Calu3 (cell line): ENCODE data around the gene ERN2. TPM values are rescaled to one million over a fixed set of nuclear protein-coding genes. Genes with fewer than 3 reads are reported as not detected.

Source experiments
- BruUV-seq: library from RNA; stranded (reverse); fragments of 400-500 nt; replicated peaks from 2 replicates; lab custom pipeline; 2021; lab: Mats Ljungman, UMichigan
- CTCF ChIA-PET: fragments of 300-600 bp; sonication (Branson Sonifier 250); formaldehyde crosslinking; loops from one replicate; lab custom pipeline; 2022; ENCODE audit warnings: antibody characterized with exemption; lab: Charles Lee
- DNase-seq: peaks from one replicate; pipeline ENCODE4 v3.0.0; 2022
- H3K27ac Mint-ChIP-seq: one replicate; pipeline ENCODE4 v1.8.0; 2022; ENCODE audit warnings: mixed read lengths; ENCODE audit not compliant: unreplicated experiment
- H3K27me3 Mint-ChIP-seq: one replicate; pipeline ENCODE4 v1.8.0; 2022; ENCODE audit warnings: mixed read lengths; ENCODE audit not compliant: unreplicated experiment
- H3K36me3 Mint-ChIP-seq: one replicate; pipeline ENCODE4 v1.8.0; 2022; ENCODE audit warnings: mild to moderate bottlenecking, moderate library complexity, mixed read lengths; ENCODE audit not compliant: insufficient read depth, unreplicated experiment
- H3K4me1 Mint-ChIP-seq: one replicate; pipeline ENCODE4 v1.8.0; 2022; ENCODE audit warnings: mild to moderate bottlenecking, low read depth, mixed read lengths; ENCODE audit not compliant: unreplicated experiment
- H3K4me3 Mint-ChIP-seq: one replicate; pipeline ENCODE4 v1.8.0; 2022; ENCODE audit warnings: mild to moderate bottlenecking, low read depth, moderate library complexity, mixed read lengths; ENCODE audit not compliant: unreplicated experiment
- H3K9me3 Mint-ChIP-seq: one replicate; pipeline ENCODE4 v1.8.0; 2022; ENCODE audit warnings: low read depth, mixed read lengths; ENCODE audit not compliant: unreplicated experiment
- intact Hi-C: fragments of 100-400 bp; cut with micrococcal nuclease; formaldehyde crosslinking; loops from one replicate; pipeline ENCODE4 v1.10.0; 2022; ENCODE audit not compliant: unreplicated experiment
- total RNA-seq: library from RNA; stranded (reverse); gene quantifications from 2 replicates; pipeline ENCODE4 v1.2.3, GENCODE V29; 2022
- TF ChIP-seq, protein P1 (sequence below): fragments of 200-600 bp; IDR thresholded peaks from one replicate; pipeline ENCODE4 v1.8.0; 2022; ENCODE audit warnings: antibody characterized with exemption; ENCODE audit not compliant: unreplicated experiment

ERN2 gene
- total RNA-seq, 1 experiment from 2014 or later = 3.2 TPM

DNA sequence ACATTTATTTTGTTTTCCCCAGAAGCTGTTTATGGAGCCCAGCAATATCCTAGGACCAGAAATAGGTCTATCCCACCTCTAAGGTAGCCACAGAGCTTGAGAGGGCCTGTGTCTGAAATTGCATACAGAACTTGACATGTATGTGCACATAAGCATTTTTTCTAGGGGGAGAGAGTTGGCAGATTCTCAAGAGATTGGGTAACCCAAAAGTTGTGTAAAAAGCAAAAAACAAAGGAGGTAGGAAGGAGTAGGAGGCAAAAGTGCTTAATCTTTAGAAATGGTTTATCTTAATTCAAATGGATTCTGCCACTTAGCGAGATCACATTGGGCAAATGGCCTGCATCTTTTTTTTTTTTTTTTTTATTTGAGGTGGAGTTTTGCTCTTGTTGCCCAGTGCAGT, 30.8 kb downstream of the ERN2 start:
- DNase-seq = no peak
- Mint-ChIP-seq H3K36me3 (peaks cover 93% of the 10 kb centered on the region), H3K4me3 (no peak overlapping the region), H3K9me3 (no peaks in the 10 kb centered on the region), H3K4me1 (peaks cover 34% of the 10 kb centered on the region), H3K27ac (no peak overlapping the region), H3K27me3 (no peaks in the 10 kb centered on the region)
- BruUV-seq = no TSS peak
- intact Hi-C loops = no loop called here
- TF ChIP-seq, protein P1, sequence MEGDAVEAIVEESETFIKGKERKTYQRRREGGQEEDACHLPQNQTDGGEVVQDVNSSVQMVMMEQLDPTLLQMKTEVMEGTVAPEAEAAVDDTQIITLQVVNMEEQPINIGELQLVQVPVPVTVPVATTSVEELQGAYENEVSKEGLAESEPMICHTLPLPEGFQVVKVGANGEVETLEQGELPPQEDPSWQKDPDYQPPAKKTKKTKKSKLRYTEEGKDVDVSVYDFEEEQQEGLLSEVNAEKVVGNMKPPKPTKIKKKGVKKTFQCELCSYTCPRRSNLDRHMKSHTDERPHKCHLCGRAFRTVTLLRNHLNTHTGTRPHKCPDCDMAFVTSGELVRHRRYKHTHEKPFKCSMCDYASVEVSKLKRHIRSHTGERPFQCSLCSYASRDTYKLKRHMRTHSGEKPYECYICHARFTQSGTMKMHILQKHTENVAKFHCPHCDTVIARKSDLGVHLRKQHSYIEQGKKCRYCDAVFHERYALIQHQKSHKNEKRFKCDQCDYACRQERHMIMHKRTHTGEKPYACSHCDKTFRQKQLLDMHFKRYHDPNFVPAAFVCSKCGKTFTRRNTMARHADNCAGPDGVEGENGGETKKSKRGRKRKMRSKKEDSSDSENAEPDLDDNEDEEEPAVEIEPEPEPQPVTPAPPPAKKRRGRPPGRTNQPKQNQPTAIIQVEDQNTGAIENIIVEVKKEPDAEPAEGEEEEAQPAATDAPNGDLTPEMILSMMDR = no peak
- CTCF ChIA-PET = no interaction called here

GRCh38 chr16:23679986-23680336, 33.1 kb downstream of the ERN2 start:
- no peak for DNase-seq
- Mint-ChIP-seq H3K9me3 (no peaks in the 10 kb centered on the region), H3K36me3 (peaks cover 77% of the 10 kb centered on the region), H3K4me1 (peaks cover 34% of the 10 kb centered on the region), H3K27me3 (no peaks in the 10 kb centered on the region), H3K4me3 (peak overlapping the region; percentile 100), H3K27ac (peak overlapping the region; percentile 97)
- CTCF ChIA-PET = interaction anchor here (1.0 to 3.9 kb wide), 3 partner anchors 32 to 330 kb away, joined by 3 to 19 read pairs (median 6); no protein-coding TSS in a partner anchor
- intact Hi-C loops = loop anchor here (10.0 kb wide), 1 partner anchor 125 kb away; no protein-coding TSS in a partner anchor
- TF ChIP-seq, protein P1 = no peak
- BruUV-seq = no TSS peak

GRCh38 chr16:23679274-23679985, 33.6 kb downstream of the ERN2 start:
- Mint-ChIP-seq H3K4me3 (peak overlapping the region; percentile 100), H3K27ac (peak overlapping the region; percentile 97), H3K36me3 (peaks cover 72% of the 10 kb centered on the region), H3K9me3 (no peaks in the 10 kb centered on the region), H3K27me3 (no peaks in the 10 kb centered on the region), H3K4me1 (peaks cover 34% of the 10 kb centered on the region)
- intact Hi-C loops = loop anchor here (10.0 kb wide), 1 partner anchor 125 kb away; no protein-coding TSS in a partner anchor
- no TSS peak for BruUV-seq
- DNase-seq = peak; percentile 75
- CTCF ChIA-PET = interaction anchor here (0.6 to 3.9 kb wide), 7 partner anchors 9 to 331 kb away, joined by 3 to 19 read pairs (median 6); no protein-coding TSS in a partner anchor
- TF ChIP-seq, protein P1 = no peak

DNA sequence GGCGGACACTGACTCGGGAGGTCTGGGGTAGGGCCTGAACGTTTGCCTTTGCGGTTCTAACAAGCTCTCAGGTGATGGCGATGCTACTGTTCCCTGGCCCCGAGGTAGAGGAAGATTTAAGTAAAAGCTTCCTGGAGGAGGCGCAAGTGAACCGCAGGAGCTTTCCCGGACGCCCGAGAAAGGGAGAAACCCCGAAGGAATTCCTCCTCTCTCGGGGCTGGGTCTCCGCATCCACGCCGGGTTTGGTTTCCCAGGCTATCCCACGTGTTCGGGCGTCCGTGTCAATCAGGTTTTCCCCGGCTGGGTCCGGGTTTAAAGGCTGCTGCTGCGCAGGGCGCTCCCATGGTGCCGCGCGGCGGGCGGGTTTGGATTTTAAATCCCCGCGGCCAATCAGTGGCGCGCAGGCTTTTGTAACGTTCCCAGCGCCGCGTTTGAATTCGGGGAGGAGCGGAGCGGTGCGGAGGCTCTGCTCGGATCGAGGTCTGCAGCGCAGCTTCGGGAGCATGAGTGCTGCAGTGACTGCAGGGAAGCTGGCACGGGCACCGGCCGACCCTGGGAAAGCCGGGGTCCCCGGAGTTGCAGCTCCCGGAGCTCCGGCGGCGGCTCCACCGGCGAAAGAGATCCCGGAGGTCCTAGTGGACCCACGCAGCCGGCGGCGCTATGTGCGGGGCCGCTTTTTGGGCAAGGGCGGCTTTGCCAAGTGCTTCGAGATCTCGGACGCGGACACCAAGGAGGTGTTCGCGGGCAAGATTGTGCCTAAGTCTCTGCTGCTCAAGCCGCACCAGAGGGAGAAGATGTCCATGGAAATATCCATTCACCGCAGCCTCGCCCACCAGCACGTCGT, 34.4 kb downstream of the ERN2 start, which contains the start of gene PLK1:
Gene PLK1 (plus strand): TSS at position 460 of the 844 bp plus-strand sequence. CDS start 44 bp downstream, at position 504.
- CTCF ChIA-PET = interaction anchor here (0.5 to 3.9 kb wide), 14 partner anchors 9 to 807 kb away, joined by 3 to 19 read pairs (median 4); partner anchors contain the start of genes DCTN5 and PALB2
- Mint-ChIP-seq H3K4me3 (peak within 1 kb of the TSS; percentile 100), H3K27ac (peak within 1 kb of the TSS; percentile 97), H3K36me3 (peaks cover 64% of the 10 kb centered on the region), H3K9me3 (no peaks in the 10 kb centered on the region), H3K4me1 (peaks cover 34% of the 10 kb centered on the region), H3K27me3 (no peaks in the 10 kb centered on the region)
- TSS peak; percentile 87 for BruUV-seq
- DNase-seq = peak; percentile 92
- TF ChIP-seq, protein P1 = peak; percentile 34
- intact Hi-C loops = loop anchor here (1.0 to 10.0 kb wide), 2 partner anchors 50 to 126 kb away; no protein-coding TSS in a partner anchor
